Erythroblast (primary cell): ENCODE data around the gene CPNE5.

Experiments
- GATA1 ChIP-seq: IDR thresholded peaks from 2 replicates; pipeline ENCODE4 v1.6.1; 2011; ENCODE audit warnings: low read depth, mild to moderate bottlenecking, control low read depth, low read length, moderate library complexity
- POLR2A ChIP-seq: IDR thresholded peaks from 2 replicates; pipeline ENCODE4 v1.6.1; 2011; ENCODE audit warnings: mild to moderate bottlenecking, low read length

GRCh38 chr6:36745836-36746235, 93.4 kb downstream of the CPNE5 start:
- TF ChIP-seq POLR2A: no peak
- TF ChIP-seq GATA1: no peak
